HCT116 (cell line): ENCODE results near the gene POLR1A.

Source experiments
- EZH2 ChIP-seq: fragments of 200-600 bp; sonication (generic); IDR thresholded peaks from 2 replicates; pipeline ENCODE4 v1.6.1; 2017; ENCODE audit warnings: antibody characterized with exemption, mixed run types
- EZH2phosphoT487 ChIP-seq: fragments of 200-600 bp; IDR thresholded peaks from 2 replicates; pipeline ENCODE4 v1.6.1; 2018; ENCODE audit warnings: antibody characterized with exemption, borderline replicate concordance
- TF ChIP-seq, protein P1 (sequence below), 3 experiments: fragments of 200-600 bp in 1 of 3; sonication (generic) in 1 of 3; IDR thresholded peaks in 2 of 3; conservative IDR thresholded peaks in 1 of 3; 2 replicates each; pipeline ENCODE4 v1.5.1; 2012 to 2017; ENCODE audit warnings: low read depth in 2 of 3, low read length in 2 of 3, antibody characterized with exemption in 1 of 3, borderline replicate concordance in 1 of 3, control low read depth in 1 of 3, mild to moderate bottlenecking in 1 of 3, mixed read lengths in 1 of 3, mixed run types in 1 of 3, moderate library complexity in 1 of 3; ENCODE audit not compliant: insufficient read depth in 1 of 3
- TF ChIP-seq, protein P2 (sequence below): IDR thresholded peaks from 2 replicates; pipeline ENCODE4 v1.6.1; 2012
- TF ChIP-seq, protein P3 (sequence below): IDR thresholded peaks from 2 replicates; pipeline ENCODE4 v1.6.1; 2012; ENCODE audit warnings: low read depth
- TF ChIP-seq, protein P4 (sequence below): IDR thresholded peaks from 2 replicates; pipeline ENCODE4 v1.6.1; 2012

DNA sequence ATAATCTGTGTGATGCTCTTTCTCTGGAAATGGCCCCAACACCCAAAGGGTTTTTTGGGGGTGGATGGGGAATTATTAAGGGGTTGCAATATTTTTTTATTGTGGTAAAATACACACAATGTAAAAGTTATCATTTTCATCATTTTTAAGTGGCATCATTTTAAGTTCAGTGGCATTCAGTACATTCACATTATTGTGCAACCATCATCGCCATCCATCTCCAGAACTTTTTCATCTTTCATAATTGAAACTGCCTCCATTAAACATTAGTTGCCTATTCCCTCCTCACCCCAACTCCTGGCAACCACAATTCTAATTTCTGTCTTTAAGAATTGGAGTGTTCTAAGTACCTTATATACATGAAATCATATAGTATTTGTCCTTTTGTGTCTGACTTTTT is 90.0 kb downstream of the POLR1A start:
- TF ChIP-seq, protein P1, sequence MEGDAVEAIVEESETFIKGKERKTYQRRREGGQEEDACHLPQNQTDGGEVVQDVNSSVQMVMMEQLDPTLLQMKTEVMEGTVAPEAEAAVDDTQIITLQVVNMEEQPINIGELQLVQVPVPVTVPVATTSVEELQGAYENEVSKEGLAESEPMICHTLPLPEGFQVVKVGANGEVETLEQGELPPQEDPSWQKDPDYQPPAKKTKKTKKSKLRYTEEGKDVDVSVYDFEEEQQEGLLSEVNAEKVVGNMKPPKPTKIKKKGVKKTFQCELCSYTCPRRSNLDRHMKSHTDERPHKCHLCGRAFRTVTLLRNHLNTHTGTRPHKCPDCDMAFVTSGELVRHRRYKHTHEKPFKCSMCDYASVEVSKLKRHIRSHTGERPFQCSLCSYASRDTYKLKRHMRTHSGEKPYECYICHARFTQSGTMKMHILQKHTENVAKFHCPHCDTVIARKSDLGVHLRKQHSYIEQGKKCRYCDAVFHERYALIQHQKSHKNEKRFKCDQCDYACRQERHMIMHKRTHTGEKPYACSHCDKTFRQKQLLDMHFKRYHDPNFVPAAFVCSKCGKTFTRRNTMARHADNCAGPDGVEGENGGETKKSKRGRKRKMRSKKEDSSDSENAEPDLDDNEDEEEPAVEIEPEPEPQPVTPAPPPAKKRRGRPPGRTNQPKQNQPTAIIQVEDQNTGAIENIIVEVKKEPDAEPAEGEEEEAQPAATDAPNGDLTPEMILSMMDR (IDR thresholded peaks at IDR 0.05 in 2 of 3, conservative IDR thresholded peaks at IDR 0.05 in 1 of 3; ENCODE audit: borderline replicate concordance in 1 of 3, insufficient read depth in 1 of 3, low read depth in 2 of 3, low read length in 2 of 3) = no peak
- TF ChIP-seq EZH2phosphoT487 (no peak), EZH2 (no peak)
- TF ChIP-seq, protein P2, sequence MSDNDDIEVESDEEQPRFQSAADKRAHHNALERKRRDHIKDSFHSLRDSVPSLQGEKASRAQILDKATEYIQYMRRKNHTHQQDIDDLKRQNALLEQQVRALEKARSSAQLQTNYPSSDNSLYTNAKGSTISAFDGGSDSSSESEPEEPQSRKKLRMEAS = no peak
- TF ChIP-seq, protein P3, sequence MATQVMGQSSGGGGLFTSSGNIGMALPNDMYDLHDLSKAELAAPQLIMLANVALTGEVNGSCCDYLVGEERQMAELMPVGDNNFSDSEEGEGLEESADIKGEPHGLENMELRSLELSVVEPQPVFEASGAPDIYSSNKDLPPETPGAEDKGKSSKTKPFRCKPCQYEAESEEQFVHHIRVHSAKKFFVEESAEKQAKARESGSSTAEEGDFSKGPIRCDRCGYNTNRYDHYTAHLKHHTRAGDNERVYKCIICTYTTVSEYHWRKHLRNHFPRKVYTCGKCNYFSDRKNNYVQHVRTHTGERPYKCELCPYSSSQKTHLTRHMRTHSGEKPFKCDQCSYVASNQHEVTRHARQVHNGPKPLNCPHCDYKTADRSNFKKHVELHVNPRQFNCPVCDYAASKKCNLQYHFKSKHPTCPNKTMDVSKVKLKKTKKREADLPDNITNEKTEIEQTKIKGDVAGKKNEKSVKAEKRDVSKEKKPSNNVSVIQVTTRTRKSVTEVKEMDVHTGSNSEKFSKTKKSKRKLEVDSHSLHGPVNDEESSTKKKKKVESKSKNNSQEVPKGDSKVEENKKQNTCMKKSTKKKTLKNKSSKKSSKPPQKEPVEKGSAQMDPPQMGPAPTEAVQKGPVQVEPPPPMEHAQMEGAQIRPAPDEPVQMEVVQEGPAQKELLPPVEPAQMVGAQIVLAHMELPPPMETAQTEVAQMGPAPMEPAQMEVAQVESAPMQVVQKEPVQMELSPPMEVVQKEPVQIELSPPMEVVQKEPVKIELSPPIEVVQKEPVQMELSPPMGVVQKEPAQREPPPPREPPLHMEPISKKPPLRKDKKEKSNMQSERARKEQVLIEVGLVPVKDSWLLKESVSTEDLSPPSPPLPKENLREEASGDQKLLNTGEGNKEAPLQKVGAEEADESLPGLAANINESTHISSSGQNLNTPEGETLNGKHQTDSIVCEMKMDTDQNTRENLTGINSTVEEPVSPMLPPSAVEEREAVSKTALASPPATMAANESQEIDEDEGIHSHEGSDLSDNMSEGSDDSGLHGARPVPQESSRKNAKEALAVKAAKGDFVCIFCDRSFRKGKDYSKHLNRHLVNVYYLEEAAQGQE = no peak
- TF ChIP-seq, protein P4, sequence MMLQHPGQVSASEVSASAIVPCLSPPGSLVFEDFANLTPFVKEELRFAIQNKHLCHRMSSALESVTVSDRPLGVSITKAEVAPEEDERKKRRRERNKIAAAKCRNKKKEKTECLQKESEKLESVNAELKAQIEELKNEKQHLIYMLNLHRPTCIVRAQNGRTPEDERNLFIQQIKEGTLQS = no peak
